ENCODE data around the gene UBE3D. TPM values are rescaled to one million over a fixed set of nuclear protein-coding genes. Genes with fewer than 3 reads are reported as not detected.

Gene UBE3D, protein sequence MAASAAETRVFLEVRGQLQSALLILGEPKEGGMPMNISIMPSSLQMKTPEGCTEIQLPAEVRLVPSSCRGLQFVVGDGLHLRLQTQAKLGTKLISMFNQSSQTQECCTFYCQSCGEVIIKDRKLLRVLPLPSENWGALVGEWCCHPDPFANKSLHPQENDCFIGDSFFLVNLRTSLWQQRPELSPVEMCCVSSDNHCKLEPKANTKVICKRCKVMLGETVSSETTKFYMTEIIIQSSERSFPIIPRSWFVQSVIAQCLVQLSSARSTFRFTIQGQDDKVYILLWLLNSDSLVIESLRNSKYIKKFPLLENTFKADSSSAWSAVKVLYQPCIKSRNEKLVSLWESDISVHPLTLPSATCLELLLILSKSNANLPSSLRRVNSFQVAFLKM
- total RNA-seq (2014; rRNA removed; shearing (Covaris generic)): 9.1 and 10.3 TPM in 2 replicates

DNA sequence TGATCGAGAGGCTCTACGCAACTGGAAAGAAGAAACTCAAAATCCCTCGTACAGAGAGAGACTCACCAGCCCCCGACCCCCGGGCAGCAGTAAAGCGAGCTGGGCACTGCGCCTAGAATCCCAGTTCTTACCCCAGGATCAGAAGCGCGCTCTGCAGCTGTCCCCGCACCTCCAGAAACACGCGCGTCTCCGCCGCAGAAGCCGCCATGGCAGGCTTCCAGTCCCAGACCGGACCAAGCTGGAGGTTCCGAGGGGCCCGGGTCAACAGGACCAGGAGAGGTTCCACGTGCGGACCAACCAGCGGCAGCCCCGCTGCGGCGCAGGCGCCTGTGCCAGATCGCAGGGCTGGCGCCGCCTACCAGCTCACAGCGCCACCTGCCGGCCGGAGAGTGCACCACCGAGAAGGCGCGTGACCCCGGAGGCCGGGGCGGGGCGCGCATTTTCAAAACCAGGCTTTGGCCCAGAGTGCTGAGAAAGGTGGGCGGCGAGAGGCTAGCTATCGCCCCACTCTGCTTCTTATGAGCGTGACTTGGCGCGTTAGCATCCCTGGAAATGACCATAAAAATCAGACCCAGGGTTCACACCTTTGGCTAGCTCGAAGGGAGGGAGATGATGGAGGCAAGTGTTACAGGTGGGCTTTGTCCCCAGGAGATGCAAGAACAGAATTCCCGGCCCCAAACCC is at the start of gene UBE3D:
Gene UBE3D, minus strand, starts transcription at position 331 of the 682 bp plus-strand sequence. Its CDS starts 123 bp downstream, at position 208.
- Histone ChIP-seq H3K4me3 (peak within 1 kb of the TSS; percentile 91), H3K4me1 (no peaks in the 10 kb centered on the region), H3K9me3 (replicated peaks) (no peaks in the 10 kb centered on the region), H3K27me3 (no peaks in the 10 kb centered on the region), H3K27ac (peak within 1 kb of the TSS; percentile 67), H3K36me3 (no peaks in the 10 kb centered on the region)
- DNase-seq: peak; percentile 77 to 83

DNA sequence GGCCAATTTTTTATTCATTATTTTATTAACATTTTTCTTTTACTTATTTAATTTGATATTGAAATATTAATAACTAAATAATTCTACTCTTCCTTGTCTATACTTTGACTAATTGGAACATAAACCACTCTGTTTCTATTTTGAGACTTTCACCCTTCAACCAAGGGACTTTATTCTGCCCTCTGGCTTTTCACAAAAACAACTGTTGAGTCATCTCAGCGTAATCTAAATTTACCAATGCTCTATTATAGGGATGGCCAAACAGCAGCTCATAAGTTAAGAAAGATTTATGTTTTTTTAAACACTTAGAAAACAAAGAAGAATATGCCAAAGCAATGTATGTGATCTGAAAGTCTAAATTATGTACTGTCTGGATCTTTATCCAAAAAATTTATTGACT is 48.5 kb upstream of the UBE3D start:
- Histone ChIP-seq H3K27ac (no peak overlapping the region), H3K9me3 (replicated peaks) (no peaks in the 10 kb centered on the region), H3K27me3 (no peaks in the 10 kb centered on the region), H3K4me3 (no peak overlapping the region), H3K36me3 (no peaks in the 10 kb centered on the region; the same call in 1 of the 2 replicates), H3K4me1 (0 out of 2 replicates have a peak, but pooled peaks cover 7% of the 10 kb centered on the region)
- peak in 1 of 2 experiments; percentile 2 for DNase-seq

DNA sequence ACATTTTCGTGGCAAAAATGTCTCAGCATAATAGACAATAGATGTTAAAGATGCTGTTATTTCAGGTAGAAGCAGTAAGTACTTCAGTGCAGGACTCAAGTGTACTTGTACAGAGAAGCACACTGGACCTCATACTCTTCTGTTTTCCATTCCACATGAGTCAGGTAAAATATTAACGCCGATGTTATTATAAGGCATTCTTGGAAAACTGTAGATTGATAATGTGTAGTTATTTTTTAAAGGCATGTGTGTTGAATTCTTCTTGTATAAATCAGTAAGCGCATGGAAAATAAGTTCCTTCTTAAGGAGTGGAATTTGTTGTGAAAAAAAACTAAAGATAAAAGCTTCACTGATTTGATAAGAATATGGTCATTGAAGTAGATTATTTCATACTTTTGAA is 47.6 kb upstream of the UBE3D start:
- Histone ChIP-seq H3K9me3 (replicated peaks) (no peaks in the 10 kb centered on the region), H3K36me3 (no peaks in the 10 kb centered on the region; the same call in 1 of the 2 replicates), H3K4me1 (0 out of 2 replicates have a peak, but pooled peaks cover 7% of the 10 kb centered on the region), H3K27ac (no peak overlapping the region), H3K4me3 (no peak overlapping the region), H3K27me3 (no peaks in the 10 kb centered on the region)
- DNase-seq: no peak

DNA sequence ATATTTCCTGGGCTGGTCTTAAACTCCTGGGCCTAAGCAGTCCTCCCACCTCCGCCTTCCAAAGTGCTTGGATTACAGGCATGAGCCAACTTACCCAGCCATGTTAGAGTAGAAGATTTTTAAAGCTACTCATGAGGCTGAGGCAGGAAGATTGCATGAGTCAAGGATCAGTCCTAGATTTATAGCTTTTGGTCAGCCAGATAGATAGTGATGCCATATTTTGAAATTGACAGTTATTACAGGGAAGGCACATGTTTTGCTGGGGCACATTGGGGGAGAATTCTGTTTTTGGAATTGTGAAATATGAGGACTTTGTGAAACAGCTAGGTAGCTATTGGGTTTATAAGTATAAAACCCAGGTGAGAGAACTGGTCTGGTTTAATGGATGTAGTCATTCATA is 42.7 kb upstream of the UBE3D start:
- no peaks in the 10 kb centered on the region for H3K27me3 ChIP-seq
- DNase-seq: no peak
- no peak overlapping the region for H3K4me3 ChIP-seq
- H3K9me3 ChIP-seq (replicated peaks): no peaks in the 10 kb centered on the region
- H3K4me1 ChIP-seq: no peaks in the 10 kb centered on the region; the same call in 1 of the 2 replicates
- H3K36me3 ChIP-seq: no peaks in the 10 kb centered on the region; the same call in 1 of the 2 replicates
- no peak overlapping the region for H3K27ac ChIP-seq

DNA sequence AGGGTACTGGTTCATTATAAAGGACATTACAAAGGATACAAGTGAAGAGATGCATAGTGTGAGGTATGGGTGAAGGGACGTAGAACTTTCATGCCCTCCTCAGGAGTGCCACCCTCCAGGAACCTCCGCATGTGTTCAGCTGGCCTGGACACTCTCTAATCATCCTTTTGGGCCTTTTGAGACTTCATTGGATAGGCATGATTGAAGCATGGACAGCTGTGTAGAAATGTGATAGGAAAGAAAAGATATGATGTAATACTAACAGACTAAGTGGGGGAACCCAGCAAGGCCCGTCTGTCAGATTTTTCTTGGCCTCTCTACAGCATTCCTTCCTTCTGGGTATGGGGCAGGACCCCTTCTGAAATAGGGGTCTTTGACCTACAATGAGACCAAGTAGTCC is 32.9 kb upstream of the UBE3D start:
- Histone ChIP-seq H3K27ac (peak overlapping the region; percentile 40; the same call in 1 of the 2 replicates), H3K9me3 (replicated peaks) (no peaks in the 10 kb centered on the region; the same call in 1 of the 2 replicates), H3K4me3 (no peak overlapping the region), H3K36me3 (0 out of 2 replicates have a peak, but pooled peaks cover 2% of the 10 kb centered on the region), H3K4me1 (peaks cover 5% of the 10 kb centered on the region; the same call in 1 of the 2 replicates), H3K27me3 (no peaks in the 10 kb centered on the region)
- DNase-seq: peak in 1 of 2 experiments; percentile 26

DNA sequence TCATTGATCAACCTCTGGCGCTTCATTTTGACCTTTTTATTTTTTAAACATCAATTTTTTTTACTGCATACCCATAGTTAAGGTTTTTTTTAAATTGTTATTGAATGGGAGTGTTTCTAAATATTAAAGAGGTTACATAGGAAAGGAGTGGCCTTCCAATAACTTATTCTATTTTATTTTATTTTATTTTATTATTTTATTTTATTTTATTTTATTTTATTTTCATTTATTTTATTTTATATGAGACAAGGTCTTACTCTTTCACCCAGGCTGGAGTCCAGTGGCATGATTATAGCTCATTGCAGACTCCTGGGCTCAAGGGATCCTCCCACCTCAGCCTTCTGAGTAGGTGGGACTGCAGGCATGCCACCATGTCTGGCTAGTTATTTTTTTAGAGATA is 32.0 kb upstream of the UBE3D start:
- H3K4me3 ChIP-seq: no peak overlapping the region
- no peaks in the 10 kb centered on the region; the same call in 1 of the 2 replicates for H3K9me3 ChIP-seq (replicated peaks)
- peaks cover 5% of the 10 kb centered on the region; the same call in 1 of the 2 replicates for H3K4me1 ChIP-seq
- H3K36me3 ChIP-seq: 0 out of 2 replicates have a peak, but pooled peaks cover 2% of the 10 kb centered on the region
- DNase-seq: no peak
- H3K27me3 ChIP-seq: no peaks in the 10 kb centered on the region
- H3K27ac ChIP-seq: no peak overlapping the region

DNA sequence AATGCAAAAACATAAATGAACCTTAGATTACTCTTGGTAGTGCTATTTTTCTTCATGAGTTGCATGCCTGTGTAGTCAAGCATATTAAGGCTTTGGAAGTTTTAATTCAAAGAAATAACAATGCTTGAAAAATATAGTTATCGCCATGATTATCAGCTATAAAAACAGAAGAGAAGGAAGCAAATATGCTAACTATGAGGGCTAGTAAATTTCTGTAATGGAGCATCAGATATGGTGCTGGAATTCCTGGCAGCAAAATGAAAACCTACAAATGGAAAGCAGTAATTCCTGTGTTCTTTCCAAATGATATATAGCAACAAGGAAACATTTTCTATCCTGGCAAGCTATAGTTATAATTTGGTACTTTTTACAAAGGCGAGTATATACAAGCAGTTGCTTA is 31.6 kb upstream of the UBE3D start:
- Histone ChIP-seq H3K9me3 (replicated peaks) (no peaks in the 10 kb centered on the region; the same call in 1 of the 2 replicates), H3K4me3 (no peak overlapping the region), H3K4me1 (peaks cover 5% of the 10 kb centered on the region; the same call in 1 of the 2 replicates), H3K36me3 (0 out of 2 replicates have a peak, but pooled peaks cover 2% of the 10 kb centered on the region), H3K27ac (no peak overlapping the region), H3K27me3 (no peaks in the 10 kb centered on the region)
- DNase-seq: no peak

DNA sequence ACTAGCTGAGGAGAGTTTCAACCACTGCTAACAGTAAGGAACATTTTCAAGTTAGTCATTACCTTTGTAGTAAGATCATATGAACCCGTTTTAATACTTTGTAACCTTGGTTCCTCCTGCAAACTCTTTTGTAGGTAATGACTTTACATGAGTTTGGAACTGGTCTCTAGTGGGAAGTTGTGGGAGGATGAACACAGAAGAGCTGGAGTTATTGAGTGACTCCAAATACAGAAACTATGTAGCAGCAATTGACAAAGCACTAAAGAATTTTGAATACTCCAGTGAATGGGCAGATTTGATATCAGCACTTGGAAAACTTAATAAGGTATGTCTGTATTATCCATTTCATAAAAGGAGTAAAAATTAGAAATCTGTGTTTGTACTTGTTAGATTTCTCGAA is 31.1 kb upstream of the UBE3D start:
- Histone ChIP-seq H3K4me1 (peaks cover 5% of the 10 kb centered on the region; the same call in 1 of the 2 replicates), H3K9me3 (replicated peaks) (no peaks in the 10 kb centered on the region; the same call in 1 of the 2 replicates), H3K27ac (no peak overlapping the region), H3K36me3 (0 out of 2 replicates have a peak, but pooled peaks cover 2% of the 10 kb centered on the region), H3K4me3 (no peak overlapping the region), H3K27me3 (no peaks in the 10 kb centered on the region)
- no peak for DNase-seq

DNA sequence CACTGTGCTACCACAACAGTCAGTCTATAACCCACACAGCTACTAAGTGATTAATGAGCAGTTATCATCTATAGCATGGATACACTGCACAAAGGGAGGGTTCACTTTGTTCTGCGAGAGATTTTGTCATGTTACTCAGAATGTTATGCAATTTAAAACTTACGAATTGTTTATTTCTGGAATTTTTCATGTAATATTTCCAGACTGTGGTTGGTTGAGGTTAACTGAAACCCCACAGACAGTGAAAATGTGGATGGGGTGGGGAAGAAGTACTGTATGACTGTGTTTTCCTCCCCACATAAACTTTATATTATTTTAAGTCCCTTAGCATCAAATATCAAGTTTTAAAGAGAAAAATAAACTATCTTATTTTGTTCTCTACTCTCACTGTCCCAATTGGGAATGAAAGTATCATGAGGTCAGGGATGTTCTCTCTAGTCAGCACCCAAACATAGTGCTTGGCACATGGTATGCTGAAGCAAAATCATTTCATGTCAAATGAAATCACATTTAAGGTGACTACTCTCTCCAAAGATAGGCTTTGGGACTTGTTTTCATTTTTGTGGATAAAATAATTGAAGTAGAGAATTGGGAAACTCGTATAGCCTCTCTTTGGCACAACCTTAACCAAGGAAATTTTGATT is 27.2 kb upstream of the UBE3D start:
- H3K9me3 ChIP-seq (replicated peaks): no peaks in the 10 kb centered on the region; the same call in 1 of the 2 replicates
- H3K4me3 ChIP-seq: no peak overlapping the region
- H3K4me1 ChIP-seq: no peaks in the 10 kb centered on the region
- DNase-seq: no peak
- 0 out of 2 replicates have a peak, but pooled peaks cover 2% of the 10 kb centered on the region for H3K36me3 ChIP-seq
- no peaks in the 10 kb centered on the region for H3K27me3 ChIP-seq
- H3K27ac ChIP-seq: no peak overlapping the region

DNA sequence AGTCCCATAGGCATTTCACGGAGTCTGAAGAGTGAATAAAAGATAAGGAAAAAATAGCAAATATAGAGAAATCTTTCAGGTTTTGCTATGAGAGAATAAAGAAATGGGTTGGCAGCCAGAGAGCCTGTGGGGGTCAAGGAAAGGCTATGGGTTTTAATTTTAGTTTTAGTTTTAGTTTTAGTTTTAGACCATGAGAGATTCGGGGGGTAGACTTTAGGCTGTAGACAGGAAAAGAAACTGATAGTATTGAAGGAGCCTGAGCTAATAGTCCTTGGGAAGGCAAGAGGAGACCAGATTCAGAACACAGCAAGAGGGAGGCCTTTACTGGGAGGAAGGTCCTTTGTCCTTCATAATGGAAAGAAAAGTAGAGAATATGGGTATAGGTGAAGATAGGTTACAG is 21.1 kb upstream of the UBE3D start:
- Histone ChIP-seq H3K36me3 (no peaks in the 10 kb centered on the region), H3K4me1 (no peaks in the 10 kb centered on the region), H3K27me3 (no peaks in the 10 kb centered on the region), H3K9me3 (replicated peaks) (no peaks in the 10 kb centered on the region), H3K4me3 (no peak overlapping the region), H3K27ac (no peak overlapping the region)
- DNase-seq: no peak

DNA sequence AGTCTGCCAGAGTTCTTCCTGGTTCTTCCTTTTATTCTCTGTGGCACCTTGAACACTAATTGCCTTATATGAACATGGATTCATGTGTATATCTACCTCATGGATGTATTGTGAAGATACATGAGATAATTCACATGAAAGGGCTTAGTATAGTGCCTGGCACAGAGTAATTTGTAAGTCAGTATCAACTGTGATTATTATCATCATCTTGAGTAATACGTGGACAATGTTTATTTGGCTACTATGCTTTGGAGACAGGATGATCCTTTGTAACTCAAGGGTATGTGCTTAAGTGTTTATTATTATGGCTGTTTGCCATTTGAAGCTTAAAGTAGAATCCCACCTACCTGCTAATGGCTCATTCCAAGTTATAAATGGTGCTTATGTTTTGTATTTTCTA is 17.8 kb upstream of the UBE3D start:
- no peaks in the 10 kb centered on the region for H3K4me1 ChIP-seq
- H3K27me3 ChIP-seq: no peaks in the 10 kb centered on the region
- H3K36me3 ChIP-seq: no peaks in the 10 kb centered on the region
- H3K9me3 ChIP-seq (replicated peaks): no peaks in the 10 kb centered on the region
- DNase-seq: no peak
- no peak overlapping the region for H3K4me3 ChIP-seq
- no peak overlapping the region for H3K27ac ChIP-seq

DNA sequence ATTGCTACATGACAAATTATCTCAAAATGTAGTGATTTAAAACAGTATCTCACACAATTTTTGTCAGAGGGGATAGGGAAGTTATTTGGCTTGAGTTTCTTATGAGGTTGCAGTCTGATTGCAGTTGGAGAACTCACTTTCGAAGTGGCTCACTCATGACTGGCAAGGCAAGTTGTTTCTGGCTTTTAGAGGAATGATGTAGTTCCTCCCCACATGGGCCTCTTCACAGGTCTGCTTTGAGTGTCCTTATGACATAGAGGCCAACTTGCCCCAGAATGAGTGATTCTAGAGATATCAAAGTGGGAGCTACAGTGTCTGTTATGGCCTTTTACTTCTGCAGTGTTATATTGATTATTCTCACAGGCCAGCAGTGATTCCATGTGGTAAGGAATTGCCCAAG is 8.0 kb upstream of the UBE3D start:
- Histone ChIP-seq H3K27ac (no peak overlapping the region), H3K9me3 (replicated peaks) (no peaks in the 10 kb centered on the region), H3K36me3 (no peaks in the 10 kb centered on the region), H3K4me3 (no peak overlapping the region), H3K27me3 (no peaks in the 10 kb centered on the region), H3K4me1 (no peaks in the 10 kb centered on the region)
- DNase-seq: no peak

DNA sequence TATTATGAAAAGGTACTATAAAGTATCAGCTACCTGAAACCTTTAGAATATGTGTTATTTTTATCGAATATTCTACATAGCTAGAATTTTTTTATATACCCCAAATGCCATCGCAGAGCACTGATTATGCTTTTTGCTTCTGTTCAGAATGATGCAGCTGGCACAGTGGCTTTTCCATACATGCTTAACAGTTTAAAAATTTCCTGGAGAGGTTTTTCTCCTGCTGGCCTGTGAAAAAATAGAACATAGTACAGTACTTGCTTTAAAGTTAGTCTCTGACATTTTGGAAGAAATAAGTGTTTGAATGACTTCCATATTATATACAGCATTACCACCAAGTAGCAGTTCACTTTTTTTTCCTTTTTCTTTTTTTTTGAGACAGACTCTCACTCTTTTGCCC is 7.1 kb upstream of the UBE3D start:
- no peaks in the 10 kb centered on the region for H3K36me3 ChIP-seq
- no peak overlapping the region for H3K27ac ChIP-seq
- no peaks in the 10 kb centered on the region for H3K9me3 ChIP-seq (replicated peaks)
- H3K4me1 ChIP-seq: no peaks in the 10 kb centered on the region
- no peak overlapping the region for H3K4me3 ChIP-seq
- H3K27me3 ChIP-seq: no peaks in the 10 kb centered on the region
- DNase-seq: no peak

DNA sequence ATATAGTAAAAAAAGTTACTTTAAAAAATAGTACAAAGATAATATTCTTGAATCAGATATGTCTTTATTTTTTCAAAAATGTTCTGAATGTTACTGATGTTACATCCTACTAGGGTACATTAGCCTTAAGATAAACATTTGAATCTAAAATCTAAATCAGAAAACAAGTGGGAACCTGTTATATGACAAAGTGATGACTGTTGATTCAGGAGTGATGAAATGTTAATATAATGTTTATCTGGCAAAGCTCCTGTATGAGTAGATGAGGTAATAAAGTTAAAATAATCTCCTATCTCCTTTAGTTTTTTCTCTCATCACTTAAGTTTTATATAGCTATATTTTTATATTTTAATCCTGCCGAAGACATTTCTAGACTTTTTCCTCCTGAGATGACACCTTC is 6.1 kb upstream of the UBE3D start:
- no peaks in the 10 kb centered on the region for H3K9me3 ChIP-seq (replicated peaks)
- no peaks in the 10 kb centered on the region for H3K4me1 ChIP-seq
- H3K36me3 ChIP-seq: no peaks in the 10 kb centered on the region
- no peak for DNase-seq
- no peaks in the 10 kb centered on the region for H3K27me3 ChIP-seq
- H3K27ac ChIP-seq: no peak overlapping the region
- no peak overlapping the region for H3K4me3 ChIP-seq

Measured in SJCRH30 (cell line).